Ovary (tissue), 9 donors: ENCODE measurements around the gene TMPRSS5. TPM values are rescaled to one million over a fixed set of nuclear protein-coding genes. Genes with fewer than 3 reads are reported as not detected.
"Not testable (repeated sequence)": the region's sequence is repeated elsewhere in the genome, so short reads cannot be mapped to it uniquely, and the experiment has no call there.

Experiments
- DNase-seq, 5 donors: peaks; one replicate each; pipeline ENCODE4 v3.0.0-alpha.2; 2019 to 2020
- H3K27ac ChIP-seq, 2 donors: fragments of 200-600 bp; one replicate each; pipeline versions ENCODE4 v1.5.1 to v1.8.0; 2019 to 2022
- H3K27me3 ChIP-seq: fragments of 200-600 bp; one replicate; pipeline ENCODE4 v1.8.0; 2022
- H3K36me3 ChIP-seq: fragments of 200-600 bp; sonication (generic); one replicate; pipeline ENCODE4 v1.5.1; 2019
- H3K4me1 ChIP-seq: one replicate; pipeline ENCODE4 v1.8.1; 2013; ENCODE audit warnings: mild to moderate bottlenecking, moderate library complexity; ENCODE audit not compliant: insufficient read depth
- H3K4me3 ChIP-seq: fragments of 200-600 bp; sonication (generic); one replicate; pipeline ENCODE4 v1.5.1; 2017
- H3K9me3 ChIP-seq, 2 donors: fragments of 200-600 bp in 1 of 2; sonication (generic) in 1 of 2; one replicate each; pipeline versions ENCODE4 v1.5.1 to v1.8.1; 2013 to 2019; ENCODE audit warnings: mild to moderate bottlenecking in 1 of 2, moderate library complexity in 1 of 2
- EP300 ChIP-seq: sonication (generic); formaldehyde crosslinking; IDR thresholded peaks from one replicate; pipeline ENCODE4 v1.6.1; 2017; ENCODE audit warnings: antibody characterized with exemption
- POLR2A ChIP-seq: fragments of 450-650 bp; IDR thresholded peaks from one replicate; pipeline ENCODE4 v1.6.1; 2017; ENCODE audit warnings: antibody characterized with exemption, mild to moderate bottlenecking, moderate library complexity
- WGBS, 3 donors: extraction: QIAGEN DNeasy Blood & Tissue Kit in 1 of 3; methylation state at CpG; one replicate each; pipeline versions ENCODE4 v1.1.5 to v1.1.7; 2013 to 2017; 5-methylcytosine and 5-hydroxymethylcytosine counted together
- intact Hi-C, 4 donors: fragments of 100-400 bp; cut with DNase I; formaldehyde crosslinking; loops; one replicate each; pipeline versions ENCODE4 v1.11.0 to v1.15.1; 2022 to 2023
- polyA plus RNA-seq, 2 donors: library from polyadenylated mRNA; stranded (reverse); fragments of 200-250 nt in 1 of 2; fragments of 350-450 nt in 1 of 2; fragmentation: Illumina TruSeq in 1 of 2; extraction: RNeasy Lipid Tissue Mini Kit (QIAGEN cat#74804) in 1 of 2; gene quantifications; one replicate each; pipeline ENCODE4 v1.2.3, GENCODE V29; 2013 to 2014
- total RNA-seq, 7 donors: library from RNA; depleted of rRNA in 2 of 7; stranded (reverse); fragments of >200 nt in 2 of 7; fragmentation: NEBNext Ultra II Directional in 3 of 7; extraction: Animal tissue kit (Norgen Biotek cat#: 25700) in 3 of 7; gene quantifications; one replicate each; pipeline versions ENCODE4 v1.1.0 to v1.2.4, GENCODE V29; 2016 to 2023
- TF ChIP-seq, protein P1 (sequence below), 3 donors: fragments of 450-650 bp in 2 of 3; fragments of 200-600 bp in 1 of 3; IDR thresholded peaks; one replicate each; pipeline versions ENCODE4 v1.5.1 to v1.8.0; 2016 to 2022; ENCODE audit warnings: antibody characterized with exemption in 3 of 3, mild to moderate bottlenecking in 1 of 3
- donor health status: DM: no; HTN: no; CAD: no; lungs with moderate emphysema.
- donor health status: DM: no; HTN: no; CAD: no.
- donor health status: Bipolar disorder and iron deficiency.
- donor health status: DM: yes; HTN: yes; CAD: no.
- donor health status: DM: no; HTN: no; CAD: no.
- donor health status: DM: yes; HTN: yes; CAD: no.

TMPRSS5 gene
- total and polyA plus RNA-seq, 9 donors: 0.27 to 1.1 (median 0.76) TPM; not detected in 2

DNA sequence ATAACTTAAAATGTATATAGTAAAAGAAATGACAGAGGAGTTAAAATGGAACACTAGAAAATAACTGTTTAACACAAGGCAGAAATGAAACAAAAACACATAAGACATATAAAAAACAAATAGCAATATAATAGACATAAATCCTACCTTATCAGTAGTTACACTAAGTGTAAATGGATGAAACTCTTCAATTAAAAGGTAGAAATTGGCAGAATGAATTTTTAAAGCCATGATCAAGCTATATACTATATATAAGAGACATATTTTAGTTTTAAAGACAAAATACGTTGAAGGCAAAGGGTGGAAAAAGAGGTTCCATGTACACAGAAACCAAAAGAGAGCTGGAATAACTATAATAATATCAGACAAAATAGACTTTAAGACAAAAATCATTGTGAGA lies 4.9 kb upstream of the TMPRSS5 start:
- H3K36me3 ChIP-seq: no peaks in the 10 kb centered on the region
- TF ChIP-seq EP300: no peak
- no peak for TF ChIP-seq POLR2A
- TF ChIP-seq, protein P1, sequence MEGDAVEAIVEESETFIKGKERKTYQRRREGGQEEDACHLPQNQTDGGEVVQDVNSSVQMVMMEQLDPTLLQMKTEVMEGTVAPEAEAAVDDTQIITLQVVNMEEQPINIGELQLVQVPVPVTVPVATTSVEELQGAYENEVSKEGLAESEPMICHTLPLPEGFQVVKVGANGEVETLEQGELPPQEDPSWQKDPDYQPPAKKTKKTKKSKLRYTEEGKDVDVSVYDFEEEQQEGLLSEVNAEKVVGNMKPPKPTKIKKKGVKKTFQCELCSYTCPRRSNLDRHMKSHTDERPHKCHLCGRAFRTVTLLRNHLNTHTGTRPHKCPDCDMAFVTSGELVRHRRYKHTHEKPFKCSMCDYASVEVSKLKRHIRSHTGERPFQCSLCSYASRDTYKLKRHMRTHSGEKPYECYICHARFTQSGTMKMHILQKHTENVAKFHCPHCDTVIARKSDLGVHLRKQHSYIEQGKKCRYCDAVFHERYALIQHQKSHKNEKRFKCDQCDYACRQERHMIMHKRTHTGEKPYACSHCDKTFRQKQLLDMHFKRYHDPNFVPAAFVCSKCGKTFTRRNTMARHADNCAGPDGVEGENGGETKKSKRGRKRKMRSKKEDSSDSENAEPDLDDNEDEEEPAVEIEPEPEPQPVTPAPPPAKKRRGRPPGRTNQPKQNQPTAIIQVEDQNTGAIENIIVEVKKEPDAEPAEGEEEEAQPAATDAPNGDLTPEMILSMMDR (IDR thresholded peaks at IDR 0.05): no peak
- no peaks in the 10 kb centered on the region for H3K4me1 ChIP-seq
- peaks cover 0 to 5% of the 10 kb centered on the region in 2 donors for H3K9me3 ChIP-seq
- H3K27ac ChIP-seq: no peak overlapping the region
- H3K4me3 ChIP-seq: no peak overlapping the region
- intact Hi-C loops: no loop called here
- no peaks in the 10 kb centered on the region for H3K27me3 ChIP-seq
- 92 to 95% (median 94%) methylated on average over 1 of the region's 1 CpG for WGBS, 3 donors
- no peak for DNase-seq

DNA sequence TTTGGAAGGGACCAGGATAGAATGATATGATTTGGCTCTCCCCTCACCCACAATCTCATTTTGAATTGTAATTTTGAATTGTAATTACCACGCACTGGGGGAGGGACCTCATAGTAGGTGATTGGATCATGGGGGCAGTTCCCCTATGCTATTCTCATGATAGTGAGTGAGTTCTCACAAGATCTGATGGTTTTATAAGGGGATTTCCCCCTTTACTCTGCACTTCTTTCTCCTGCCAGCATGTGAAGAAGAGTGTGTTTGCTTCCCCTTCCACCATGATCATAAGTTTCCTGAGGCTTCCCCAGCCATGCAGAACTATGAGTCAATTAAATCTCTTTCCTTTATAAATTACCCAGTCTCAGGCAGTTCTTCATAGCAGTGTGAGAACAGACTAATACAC lies 2.6 kb downstream of the TMPRSS5 start:
- H3K27ac ChIP-seq, H3K4me3 ChIP-seq, H3K9me3 ChIP-seq, H3K4me1 ChIP-seq, H3K27me3 ChIP-seq, intact Hi-C loops, DNase-seq, H3K36me3 ChIP-seq: not testable (repeated sequence)
- WGBS, 3 donors: 85 to 100% (median 97%) methylated on average over 1 of the region's 1 CpG

DNA sequence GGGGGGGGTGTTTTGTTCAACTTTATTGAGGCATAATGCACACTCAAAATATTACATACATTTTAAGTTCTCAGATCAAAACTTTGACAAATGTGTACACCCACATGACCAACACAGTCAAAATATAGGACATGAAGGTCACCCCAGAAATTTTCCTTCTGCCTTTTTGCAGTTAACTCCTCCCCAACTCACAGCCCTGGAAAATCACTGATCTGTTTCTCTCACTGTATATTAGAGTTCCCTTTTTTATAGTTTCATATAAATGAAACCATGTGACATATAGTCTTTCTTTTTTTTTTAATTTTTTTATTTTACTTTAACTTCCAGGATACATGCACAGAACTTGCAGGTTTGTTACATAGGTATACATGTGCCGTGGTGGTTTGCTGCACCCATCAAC lies 4.6 kb downstream of the TMPRSS5 start:
- H3K9me3 ChIP-seq: no peaks in the 10 kb centered on the region
- no peaks in the 10 kb centered on the region for H3K27me3 ChIP-seq
- H3K4me1 ChIP-seq: no peaks in the 10 kb centered on the region
- no peaks in the 10 kb centered on the region for H3K36me3 ChIP-seq
- no peak overlapping the region for H3K4me3 ChIP-seq
- H3K27ac ChIP-seq: no peak overlapping the region
- 94 to 100% (median 98%) methylated on average over 1 of the region's 1 CpG for WGBS, 3 donors
- no peak for DNase-seq
- TF ChIP-seq, protein P1 (IDR thresholded peaks at IDR 0.05): no peak
- TF ChIP-seq POLR2A (no peak), EP300 (no peak)
- intact Hi-C loops: no loop called here

DNA sequence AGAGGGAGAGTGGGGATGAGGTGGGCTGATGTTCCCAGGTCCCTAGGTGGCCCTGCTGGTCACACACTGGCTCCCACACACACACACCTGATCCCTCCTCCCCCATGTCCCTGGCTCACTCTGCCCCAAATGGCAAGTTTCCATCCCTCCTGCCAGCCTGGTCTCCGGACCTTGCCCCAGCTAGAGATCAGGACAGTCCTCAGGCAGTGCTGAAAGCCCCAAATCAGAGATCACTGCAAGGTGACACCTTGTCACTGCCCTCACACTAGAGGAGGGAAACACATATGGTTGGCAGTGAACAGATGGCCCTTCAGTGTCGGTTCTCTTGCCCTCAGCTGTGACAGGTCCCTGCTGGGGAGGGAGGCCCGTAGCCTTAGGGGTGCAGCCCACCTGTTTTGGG lies 7.6 kb downstream of the TMPRSS5 start:
- H3K4me1 ChIP-seq: no peaks in the 10 kb centered on the region
- no peak for DNase-seq
- WGBS, 3 donors: 63 to 67% (median 65%) methylated on average over 2 to 3 of the region's 3 CpGs
- no peaks in the 10 kb centered on the region for H3K27me3 ChIP-seq
- no peak overlapping the region for H3K27ac ChIP-seq
- H3K36me3 ChIP-seq: no peaks in the 10 kb centered on the region
- no peak for TF ChIP-seq POLR2A
- no peak for TF ChIP-seq EP300
- TF ChIP-seq, protein P1 (IDR thresholded peaks at IDR 0.05): no peak
- H3K9me3 ChIP-seq: no peaks in the 10 kb centered on the region
- intact Hi-C loops: no loop called here
- no peak overlapping the region for H3K4me3 ChIP-seq

DNA sequence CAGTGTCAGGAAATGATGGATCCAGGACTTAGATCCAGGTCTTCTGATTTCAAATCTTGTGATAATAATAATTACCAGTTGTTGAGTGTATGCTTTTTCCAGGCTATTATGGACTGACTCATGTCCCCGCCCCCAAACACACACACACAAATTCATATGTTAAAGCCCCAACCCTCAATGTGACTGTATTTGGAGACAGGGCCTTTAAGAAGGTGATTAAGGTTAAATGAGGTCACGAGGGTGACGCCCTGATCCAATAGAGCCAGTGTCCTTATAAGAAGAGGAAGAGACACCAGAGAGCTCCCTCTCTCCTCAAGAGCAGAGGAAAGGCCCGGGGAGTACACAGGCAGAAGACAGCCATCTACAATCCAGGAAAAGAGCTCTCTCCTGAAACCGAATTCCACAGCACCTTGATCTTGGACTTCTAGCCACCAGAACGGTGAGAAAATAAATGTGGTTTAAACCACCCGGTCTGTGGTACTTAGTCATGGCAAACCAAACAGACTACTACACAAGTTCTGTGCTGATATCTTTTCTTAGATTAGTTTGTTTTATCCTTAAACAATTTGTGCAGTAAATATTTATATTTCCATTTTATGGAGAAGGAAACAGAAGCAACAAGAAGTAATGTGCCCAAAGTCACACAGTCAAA lies 8.2 kb downstream of the TMPRSS5 start:
- Histone ChIP-seq H3K36me3 (no peaks in the 10 kb centered on the region), H3K9me3 (no peaks in the 10 kb centered on the region), H3K4me3 (no peak overlapping the region), H3K4me1 (no peaks in the 10 kb centered on the region), H3K27ac (no peak overlapping the region), H3K27me3 (no peaks in the 10 kb centered on the region)
- no peak for DNase-seq
- WGBS, 3 donors: 68 to 80% (median 78%) methylated on average over 7 of the region's 7 CpGs
- TF ChIP-seq POLR2A (no peak), EP300 (no peak)
- TF ChIP-seq, protein P1 (IDR thresholded peaks at IDR 0.05): no peak
- intact Hi-C loops: no loop called here
